Endothelial cell of umbilical vein (primary cell): ENCODE results near the gene PHC2.

Experiments
- EZH2 ChIP-seq: IDR thresholded peaks from 2 replicates; pipeline ENCODE4 v1.6.1; 2012; ENCODE audit warnings: borderline replicate concordance, low read depth, mild to moderate bottlenecking, moderate library complexity, low read length, inconsistent platforms; ENCODE audit not compliant: severe bottlenecking
- FOS ChIP-seq: IDR thresholded peaks from 2 replicates; pipeline ENCODE4 v1.6.1; 2011; ENCODE audit warnings: mild to moderate bottlenecking, low read length, moderate library complexity, borderline replicate concordance; ENCODE audit not compliant: insufficient read depth
- GATA2 ChIP-seq: IDR thresholded peaks from 2 replicates; pipeline ENCODE4 v1.7.0; 2011; ENCODE audit warnings: low read depth, mild to moderate bottlenecking, moderate library complexity, mixed read lengths, low read length; ENCODE audit not compliant: insufficient read length, insufficient read depth
- JUN ChIP-seq: IDR thresholded peaks from 2 replicates; pipeline ENCODE4 v1.6.1; 2011; ENCODE audit warnings: borderline replicate concordance, low read depth; ENCODE audit not compliant: insufficient read length, insufficient read depth
- MYC ChIP-seq: IDR thresholded peaks from one replicate; pipeline ENCODE4 v1.6.1; 2011; ENCODE audit warnings: mild to moderate bottlenecking, low read depth, low read length
- POLR2A ChIP-seq: IDR thresholded peaks from 2 replicates; pipeline ENCODE4 v1.6.1; 2012; ENCODE audit warnings: low read depth, mild to moderate bottlenecking, control low read depth, low read length
- POLR2AphosphoS5 ChIP-seq: IDR thresholded peaks from 2 replicates; pipeline ENCODE4 v1.6.1; 2012; ENCODE audit warnings: low read depth, mild to moderate bottlenecking, control low read depth, low read length, moderate library complexity; ENCODE audit not compliant: insufficient read depth
- TF ChIP-seq, protein P1 (sequence below), 2 donors: IDR thresholded peaks; 1 replicate in 1 of 2; 2 replicates in 1 of 2; pipeline ENCODE4 v1.5.1; 2011; ENCODE audit warnings: low read length in 2 of 2, mild to moderate bottlenecking in 2 of 2, moderate library complexity in 2 of 2, control low read depth in 1 of 2, inconsistent platforms in 1 of 2, low read depth in 1 of 2; ENCODE audit not compliant: insufficient read depth in 1 of 2; ENCODE audit errors: extremely low read depth in 1 of 2
- TF ChIP-seq, protein P2 (sequence below): IDR thresholded peaks from 2 replicates; pipeline ENCODE4 v1.6.1; 2011; ENCODE audit not compliant: insufficient read depth, insufficient read length

DNA sequence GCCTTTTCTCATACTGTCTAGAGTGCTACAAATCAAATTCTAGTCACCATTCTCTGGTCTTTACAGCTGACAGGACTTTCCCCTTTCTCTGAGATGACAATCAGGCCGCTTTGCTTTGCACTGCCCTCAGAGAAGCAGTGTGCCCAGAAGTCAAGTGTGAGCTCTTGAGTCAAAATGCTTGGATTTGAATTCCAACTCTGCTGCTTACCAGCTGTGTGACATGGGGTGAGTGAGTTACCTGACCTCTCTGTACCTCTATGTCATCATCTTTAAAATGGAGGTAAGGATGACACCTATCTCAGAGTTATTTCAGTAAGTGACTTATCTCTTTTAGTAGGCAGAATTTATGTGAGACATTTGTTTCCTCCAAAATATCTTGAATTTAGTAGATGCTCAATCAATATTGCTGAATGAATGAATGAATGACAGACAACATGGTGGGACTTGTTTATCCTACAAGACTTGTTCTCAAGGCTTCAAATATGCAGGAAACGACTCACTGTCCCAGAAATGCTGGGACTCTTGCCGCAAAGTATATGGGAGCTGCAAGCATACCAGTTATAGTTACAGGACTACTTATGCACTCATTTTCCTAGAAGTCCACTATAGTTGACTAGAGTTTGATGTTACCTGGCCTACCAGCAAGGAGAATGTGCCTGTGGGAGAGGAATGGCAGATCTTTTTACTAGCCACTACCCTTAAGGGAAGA is 71.9 kb downstream of the PHC2 start:
- TF ChIP-seq, protein P1, sequence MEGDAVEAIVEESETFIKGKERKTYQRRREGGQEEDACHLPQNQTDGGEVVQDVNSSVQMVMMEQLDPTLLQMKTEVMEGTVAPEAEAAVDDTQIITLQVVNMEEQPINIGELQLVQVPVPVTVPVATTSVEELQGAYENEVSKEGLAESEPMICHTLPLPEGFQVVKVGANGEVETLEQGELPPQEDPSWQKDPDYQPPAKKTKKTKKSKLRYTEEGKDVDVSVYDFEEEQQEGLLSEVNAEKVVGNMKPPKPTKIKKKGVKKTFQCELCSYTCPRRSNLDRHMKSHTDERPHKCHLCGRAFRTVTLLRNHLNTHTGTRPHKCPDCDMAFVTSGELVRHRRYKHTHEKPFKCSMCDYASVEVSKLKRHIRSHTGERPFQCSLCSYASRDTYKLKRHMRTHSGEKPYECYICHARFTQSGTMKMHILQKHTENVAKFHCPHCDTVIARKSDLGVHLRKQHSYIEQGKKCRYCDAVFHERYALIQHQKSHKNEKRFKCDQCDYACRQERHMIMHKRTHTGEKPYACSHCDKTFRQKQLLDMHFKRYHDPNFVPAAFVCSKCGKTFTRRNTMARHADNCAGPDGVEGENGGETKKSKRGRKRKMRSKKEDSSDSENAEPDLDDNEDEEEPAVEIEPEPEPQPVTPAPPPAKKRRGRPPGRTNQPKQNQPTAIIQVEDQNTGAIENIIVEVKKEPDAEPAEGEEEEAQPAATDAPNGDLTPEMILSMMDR (IDR thresholded peaks at IDR 0.05; ENCODE audit: extremely low read depth in 1 of 2, insufficient read depth in 1 of 2, low read depth in 1 of 2, low read length in 2 of 2), result no peak
- TF ChIP-seq POLR2AphosphoS5 (no peak), POLR2A (no peak), GATA2 (no peak), EZH2 (no peak), FOS (no peak), MYC (no peak), JUN (no peak)
- TF ChIP-seq, protein P2, sequence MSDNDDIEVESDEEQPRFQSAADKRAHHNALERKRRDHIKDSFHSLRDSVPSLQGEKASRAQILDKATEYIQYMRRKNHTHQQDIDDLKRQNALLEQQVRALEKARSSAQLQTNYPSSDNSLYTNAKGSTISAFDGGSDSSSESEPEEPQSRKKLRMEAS, result no peak
